IPS-20b (cell line): ENCODE measurements around the gene SND1.

Experiments used
- H3K27ac ChIP-seq: one replicate; pipeline ENCODE4 v1.5.1; 2013; ENCODE audit warnings: low read length
- H3K27me3 ChIP-seq: 2 replicates; pipeline ENCODE4 v1.6.1; 2013; ENCODE audit warnings: mild to moderate bottlenecking, low read length, inconsistent platforms; ENCODE audit not compliant: insufficient read depth
- H3K36me3 ChIP-seq: 2 replicates; pipeline ENCODE4 v1.6.1; 2013; ENCODE audit warnings: low read depth, mild to moderate bottlenecking, inconsistent platforms, low read length, moderate library complexity; ENCODE audit not compliant: insufficient read depth
- H3K4me1 ChIP-seq: 2 replicates; pipeline ENCODE4 v1.6.1; 2013; ENCODE audit warnings: mild to moderate bottlenecking, control low read depth, inconsistent platforms, low read length, moderate library complexity; ENCODE audit not compliant: insufficient read depth
- H3K4me3 ChIP-seq: 2 replicates; pipeline ENCODE4 v1.5.1; 2013; ENCODE audit warnings: mild to moderate bottlenecking, low read length, inconsistent platforms
- H3K9ac ChIP-seq: 2 replicates; pipeline ENCODE4 v1.6.1; 2013; ENCODE audit warnings: low read depth, mild to moderate bottlenecking, inconsistent platforms, low read length, moderate library complexity
- H3K9me3 ChIP-seq: 2 replicates; pipeline ENCODE4 v1.6.1; 2013; ENCODE audit warnings: mild to moderate bottlenecking, low read depth, low read length, inconsistent platforms; ENCODE audit not compliant: insufficient read depth

The SND1 gene

DNA sequence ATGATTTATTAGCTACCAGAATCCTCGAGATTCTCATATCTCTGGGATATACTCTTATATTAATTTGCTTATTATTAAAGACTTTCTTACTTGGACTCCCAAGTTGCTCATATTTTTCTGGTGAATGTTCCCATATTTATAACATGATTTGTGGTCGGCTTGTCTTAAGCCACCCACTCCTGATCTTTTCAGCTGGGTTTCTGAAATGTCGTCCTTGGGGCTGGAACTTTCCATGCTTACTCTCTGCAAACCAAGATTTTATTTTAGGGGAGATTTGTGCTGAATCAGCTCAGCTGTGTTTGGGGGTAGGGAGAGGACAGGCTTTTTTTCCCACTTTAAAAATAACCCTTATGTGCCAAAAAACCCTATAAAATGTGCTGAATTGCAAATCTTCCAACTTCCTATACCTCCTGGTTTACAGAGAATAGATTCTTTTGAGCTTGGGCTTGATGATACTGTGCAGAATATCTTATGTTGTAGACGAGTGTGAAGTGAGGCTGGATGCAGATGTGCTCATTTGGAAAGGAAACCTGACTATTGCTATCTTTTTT is 162.1 kb downstream of the SND1 start:
- no peak overlapping the region for H3K27ac ChIP-seq
- peaks cover 7% of the 10 kb centered on the region; the same call in 1 of the 2 replicates for H3K36me3 ChIP-seq
- no peaks in the 10 kb centered on the region for H3K27me3 ChIP-seq
- no peak overlapping the region for H3K4me3 ChIP-seq
- H3K4me1 ChIP-seq: peaks cover 42% of the 10 kb centered on the region
- H3K9me3 ChIP-seq: no peaks in the 10 kb centered on the region
- H3K9ac ChIP-seq: no peak overlapping the region

DNA sequence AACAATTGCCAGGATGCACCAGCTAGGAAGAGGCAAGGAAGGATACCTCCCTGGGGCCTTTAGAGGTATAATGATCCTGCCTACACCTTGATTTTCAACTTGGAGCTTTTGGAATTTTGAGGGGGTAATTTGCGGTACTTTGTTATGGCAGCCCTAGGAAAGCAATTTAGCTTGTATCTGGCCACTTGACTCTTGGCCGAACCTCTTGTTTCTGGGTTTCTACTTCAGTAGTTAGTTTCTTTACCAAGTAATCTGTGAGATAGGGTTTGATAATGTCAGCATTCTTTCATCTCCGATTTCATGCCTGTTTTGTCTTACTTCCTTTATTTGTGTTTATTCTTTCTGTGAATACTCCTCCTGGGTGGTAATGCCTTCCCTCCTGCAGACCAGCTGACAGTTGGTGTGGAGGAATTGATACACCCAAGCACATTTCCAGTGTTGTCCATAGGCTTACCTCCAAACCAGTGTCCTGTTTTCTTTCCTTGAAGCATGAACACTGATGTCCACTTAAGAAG is 163.7 kb downstream of the SND1 start:
- H3K36me3 ChIP-seq: no peaks in the 10 kb centered on the region
- H3K9ac ChIP-seq: no peak overlapping the region
- H3K27ac ChIP-seq: no peak overlapping the region
- no peak overlapping the region for H3K4me3 ChIP-seq
- H3K27me3 ChIP-seq: no peaks in the 10 kb centered on the region
- no peaks in the 10 kb centered on the region for H3K9me3 ChIP-seq
- peaks cover 43% of the 10 kb centered on the region for H3K4me1 ChIP-seq

DNA sequence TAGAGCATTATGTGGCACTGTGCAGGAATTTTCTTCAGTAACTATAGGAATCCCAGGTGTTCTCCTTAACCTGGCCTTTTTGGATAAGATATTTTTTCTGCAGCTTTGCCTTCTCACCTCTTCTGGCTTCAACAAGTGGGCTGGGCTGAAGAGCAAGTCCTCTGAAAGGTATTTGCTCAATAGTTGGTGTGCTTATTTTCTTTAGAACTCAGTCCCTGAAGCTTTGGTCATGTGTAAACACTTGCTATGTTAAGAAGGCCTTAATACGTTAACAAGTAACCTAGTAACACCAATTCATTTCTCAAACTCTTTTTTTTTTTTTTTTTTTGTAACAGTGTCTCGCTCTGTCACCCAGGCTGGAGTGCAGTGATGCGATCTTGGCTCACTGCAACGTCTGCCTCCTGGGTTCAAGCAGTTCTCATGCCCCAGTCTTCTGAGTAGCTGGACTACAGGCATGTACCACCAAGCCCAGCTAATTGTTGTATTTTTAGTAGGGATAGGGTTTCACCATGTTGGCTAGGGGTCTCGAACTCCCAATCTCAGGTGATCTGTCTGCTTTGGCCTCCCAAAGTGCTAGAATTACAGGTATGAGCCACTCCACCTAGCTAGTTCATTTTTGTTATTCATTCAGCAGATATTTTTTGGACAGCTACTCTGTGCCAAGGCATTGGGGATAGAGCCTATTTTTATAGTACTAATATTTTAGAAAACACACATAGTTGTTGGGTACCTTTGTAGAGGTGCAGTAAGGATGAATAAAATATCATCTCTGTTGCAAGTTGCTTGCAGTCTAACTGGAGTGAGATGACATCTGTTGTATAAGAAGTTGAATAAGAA is 164.6 kb downstream of the SND1 start:
- Histone ChIP-seq H3K27me3 (no peaks in the 10 kb centered on the region), H3K9ac (no peak overlapping the region), H3K36me3 (no peaks in the 10 kb centered on the region), H3K27ac (no peak overlapping the region), H3K9me3 (no peaks in the 10 kb centered on the region), H3K4me3 (no peak overlapping the region), H3K4me1 (peaks cover 44% of the 10 kb centered on the region)

DNA sequence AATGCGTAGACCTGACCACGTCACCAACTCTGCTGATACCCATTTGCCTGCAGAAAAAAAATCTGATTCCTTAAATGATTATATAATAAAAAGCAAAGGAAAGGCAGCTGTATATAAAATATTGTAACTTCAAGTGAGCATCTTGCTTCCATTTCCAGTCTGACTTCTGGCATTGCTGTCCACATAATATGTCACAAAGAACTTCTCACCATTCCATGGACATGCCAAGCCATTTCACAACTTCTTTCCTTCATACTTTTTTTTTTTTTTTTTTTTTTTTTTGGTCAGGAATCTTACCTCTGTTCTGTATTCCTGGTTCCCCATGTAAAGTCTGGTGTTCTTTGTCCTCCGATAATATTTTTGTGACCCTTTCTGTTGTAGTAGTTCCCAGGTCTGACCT is 165.5 kb downstream of the SND1 start:
- no peaks in the 10 kb centered on the region for H3K9me3 ChIP-seq
- H3K4me3 ChIP-seq: no peak overlapping the region
- no peaks in the 10 kb centered on the region for H3K27me3 ChIP-seq
- no peak overlapping the region for H3K9ac ChIP-seq
- no peak overlapping the region for H3K27ac ChIP-seq
- H3K36me3 ChIP-seq: no peaks in the 10 kb centered on the region
- peaks cover 40% of the 10 kb centered on the region for H3K4me1 ChIP-seq

DNA sequence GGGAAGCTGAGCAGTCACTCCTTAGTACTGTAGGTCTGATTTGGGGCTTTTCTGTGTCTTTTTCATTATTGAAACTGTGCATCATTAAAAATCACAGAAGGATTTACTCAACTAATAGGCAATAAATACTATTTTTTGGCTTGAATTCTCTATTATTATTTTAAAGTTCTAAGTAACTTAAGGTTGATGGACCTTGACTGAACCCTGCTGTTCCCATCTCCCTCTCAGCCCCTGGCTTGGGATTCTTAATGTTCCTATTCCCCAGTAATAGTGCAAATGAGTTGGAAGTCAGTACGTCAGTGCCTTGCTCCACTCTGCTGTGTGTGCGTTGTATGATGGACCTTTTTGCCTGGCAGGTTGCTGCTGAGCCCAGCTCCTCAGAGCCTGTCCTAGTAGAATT is 166.3 kb downstream of the SND1 start:
- H3K4me1 ChIP-seq: peaks cover 39% of the 10 kb centered on the region
- no peak overlapping the region for H3K27ac ChIP-seq
- H3K36me3 ChIP-seq: no peaks in the 10 kb centered on the region
- no peak overlapping the region for H3K4me3 ChIP-seq
- H3K9ac ChIP-seq: no peak overlapping the region
- no peaks in the 10 kb centered on the region for H3K27me3 ChIP-seq
- no peaks in the 10 kb centered on the region for H3K9me3 ChIP-seq

DNA sequence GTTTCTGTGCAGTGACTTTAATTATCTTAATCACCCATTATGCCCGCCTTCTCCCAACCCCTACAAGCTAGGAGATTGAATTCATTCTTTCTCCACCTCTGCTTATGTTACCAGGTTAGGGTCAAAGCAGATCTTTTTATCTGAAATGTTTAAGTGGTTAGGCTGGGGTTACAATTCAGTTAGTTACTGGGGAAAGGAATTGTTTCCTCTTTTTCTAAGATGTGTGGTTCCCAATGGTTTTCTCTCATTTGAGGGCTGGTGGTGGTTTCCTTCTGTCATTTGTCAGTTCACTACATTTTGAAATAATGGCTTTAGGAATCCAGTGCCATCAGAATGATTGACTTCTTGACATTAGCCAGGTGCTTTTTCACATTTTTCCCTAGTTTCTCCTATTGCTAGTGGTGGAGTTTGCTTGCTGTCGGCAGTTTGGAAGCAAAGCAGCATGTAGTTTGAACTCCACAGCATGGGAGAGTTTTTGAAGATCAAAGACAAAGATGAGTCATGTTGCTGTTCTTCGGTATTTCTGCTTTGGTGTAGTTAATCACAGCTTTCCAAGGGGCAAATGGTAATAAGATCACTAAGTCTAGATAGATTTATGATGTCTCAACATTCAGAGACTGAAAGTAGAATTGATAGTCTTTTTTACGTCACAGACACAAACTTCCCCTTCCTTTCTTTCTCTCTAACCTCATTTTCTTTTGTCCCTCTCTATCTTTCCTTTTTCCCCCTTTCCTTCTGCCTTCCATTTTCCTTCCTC is 168.2 kb downstream of the SND1 start:
- H3K4me3 ChIP-seq: no peak overlapping the region
- H3K27me3 ChIP-seq: no peaks in the 10 kb centered on the region
- H3K9ac ChIP-seq: no peak overlapping the region
- no peak overlapping the region for H3K27ac ChIP-seq
- no peaks in the 10 kb centered on the region for H3K36me3 ChIP-seq
- peaks cover 34% of the 10 kb centered on the region for H3K4me1 ChIP-seq
- H3K9me3 ChIP-seq: no peaks in the 10 kb centered on the region

DNA sequence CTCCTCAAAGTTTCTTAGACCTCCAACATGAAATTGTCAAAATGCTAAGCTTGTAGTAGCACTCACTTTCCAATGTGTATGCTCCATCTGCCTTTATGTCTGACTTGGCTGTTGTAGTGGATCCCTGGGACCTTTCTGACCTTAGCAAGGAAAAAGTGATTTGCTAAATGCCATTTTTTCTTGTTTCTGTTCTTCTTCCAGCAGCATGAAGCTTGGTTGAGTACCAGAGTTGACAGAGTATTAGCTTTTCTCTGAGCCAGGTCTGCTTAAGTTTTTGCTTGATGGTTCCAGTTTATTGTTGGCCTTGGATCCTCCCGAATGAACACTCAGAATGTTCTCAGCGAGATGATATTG is 168.7 kb downstream of the SND1 start:
- Histone ChIP-seq H3K27ac (no peak overlapping the region), H3K4me3 (no peak overlapping the region), H3K36me3 (no peaks in the 10 kb centered on the region), H3K27me3 (no peaks in the 10 kb centered on the region), H3K9me3 (no peaks in the 10 kb centered on the region), H3K4me1 (peaks cover 32% of the 10 kb centered on the region), H3K9ac (no peak overlapping the region)

DNA sequence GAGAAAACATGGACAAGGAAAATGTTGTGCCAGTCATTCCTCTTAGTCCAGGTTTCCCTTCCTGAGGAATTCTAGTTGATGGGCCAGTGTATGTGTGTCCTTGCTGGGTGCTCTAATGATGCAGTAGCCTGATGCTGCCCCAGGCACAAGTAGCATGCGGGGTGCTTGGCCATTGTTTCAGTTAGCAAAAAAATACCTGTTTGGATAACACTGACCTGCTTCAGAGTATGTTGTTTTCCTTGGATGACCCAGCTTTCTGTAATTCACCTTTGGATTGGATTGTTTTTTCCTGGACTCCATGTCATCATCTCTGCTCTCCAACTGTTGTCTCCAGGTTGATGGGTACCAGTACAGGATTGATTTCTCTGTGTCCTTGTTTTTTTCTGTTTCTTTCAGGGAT is 169.2 kb downstream of the SND1 start:
- Histone ChIP-seq H3K36me3 (no peaks in the 10 kb centered on the region), H3K27ac (no peak overlapping the region), H3K9ac (no peak overlapping the region), H3K4me1 (peaks cover 28% of the 10 kb centered on the region), H3K27me3 (no peaks in the 10 kb centered on the region), H3K9me3 (no peaks in the 10 kb centered on the region), H3K4me3 (no peak overlapping the region)

DNA sequence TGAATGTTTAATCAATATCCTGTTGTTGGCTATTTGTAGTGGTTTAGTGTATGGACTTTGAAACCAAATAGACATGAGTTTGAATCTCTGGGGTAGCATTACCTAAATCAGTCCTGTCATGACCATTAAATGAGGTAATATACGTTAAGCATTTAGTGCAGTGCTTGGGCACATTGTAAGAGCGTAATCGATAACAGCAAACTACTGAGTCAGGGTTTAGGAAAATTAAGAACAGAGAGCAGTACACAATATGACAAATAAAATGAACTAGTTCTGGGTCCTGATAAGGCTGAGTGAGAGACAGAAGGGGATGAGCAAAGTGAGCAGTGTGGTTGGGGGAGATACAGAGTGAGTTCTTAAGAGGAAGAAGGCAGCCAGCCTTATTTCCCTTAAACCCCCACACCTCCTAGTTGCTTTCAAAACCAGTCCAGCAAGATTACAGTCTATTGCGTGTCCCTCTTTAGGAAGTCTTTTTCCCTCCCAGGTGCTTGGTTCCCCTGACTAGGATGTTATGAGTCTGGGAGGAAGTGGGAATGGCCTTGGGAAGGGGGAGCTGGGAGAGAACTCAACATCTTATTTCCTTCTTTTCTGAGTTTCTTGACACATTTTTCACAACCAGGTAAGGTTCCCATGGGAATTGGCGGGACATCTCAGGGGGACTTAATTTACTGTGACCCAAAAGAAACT is 171.0 kb downstream of the SND1 start:
- Histone ChIP-seq H3K9me3 (no peaks in the 10 kb centered on the region), H3K27me3 (no peaks in the 10 kb centered on the region), H3K4me3 (no peak overlapping the region; the same call in 1 of the 2 replicates), H3K27ac (no peak overlapping the region), H3K4me1 (peaks cover 25% of the 10 kb centered on the region), H3K9ac (no peak overlapping the region), H3K36me3 (no peaks in the 10 kb centered on the region)

DNA sequence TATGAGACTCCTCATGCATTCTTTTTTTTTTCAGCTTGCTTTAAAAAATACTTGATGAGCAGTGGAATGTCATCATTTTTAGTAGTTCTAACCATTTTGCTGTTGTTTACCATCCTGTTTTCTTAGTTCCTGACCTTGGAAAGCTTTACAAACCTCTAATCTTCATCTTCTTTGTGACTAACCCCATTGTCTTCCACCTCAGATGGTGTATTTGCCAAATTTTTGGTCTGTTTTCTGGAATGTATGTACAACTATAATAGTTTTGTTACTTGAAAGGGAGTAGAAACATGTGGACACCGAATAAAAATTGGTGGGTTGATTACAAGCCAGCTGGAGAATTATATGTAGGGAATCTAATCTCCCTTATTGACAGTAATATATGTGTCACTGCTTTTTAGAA is 172.7 kb downstream of the SND1 start:
- H3K4me1 ChIP-seq: peaks cover 30% of the 10 kb centered on the region
- H3K9ac ChIP-seq: no peak overlapping the region
- H3K27ac ChIP-seq: no peak overlapping the region
- no peaks in the 10 kb centered on the region for H3K27me3 ChIP-seq
- no peak overlapping the region for H3K4me3 ChIP-seq
- H3K36me3 ChIP-seq: no peaks in the 10 kb centered on the region
- H3K9me3 ChIP-seq: no peaks in the 10 kb centered on the region

DNA sequence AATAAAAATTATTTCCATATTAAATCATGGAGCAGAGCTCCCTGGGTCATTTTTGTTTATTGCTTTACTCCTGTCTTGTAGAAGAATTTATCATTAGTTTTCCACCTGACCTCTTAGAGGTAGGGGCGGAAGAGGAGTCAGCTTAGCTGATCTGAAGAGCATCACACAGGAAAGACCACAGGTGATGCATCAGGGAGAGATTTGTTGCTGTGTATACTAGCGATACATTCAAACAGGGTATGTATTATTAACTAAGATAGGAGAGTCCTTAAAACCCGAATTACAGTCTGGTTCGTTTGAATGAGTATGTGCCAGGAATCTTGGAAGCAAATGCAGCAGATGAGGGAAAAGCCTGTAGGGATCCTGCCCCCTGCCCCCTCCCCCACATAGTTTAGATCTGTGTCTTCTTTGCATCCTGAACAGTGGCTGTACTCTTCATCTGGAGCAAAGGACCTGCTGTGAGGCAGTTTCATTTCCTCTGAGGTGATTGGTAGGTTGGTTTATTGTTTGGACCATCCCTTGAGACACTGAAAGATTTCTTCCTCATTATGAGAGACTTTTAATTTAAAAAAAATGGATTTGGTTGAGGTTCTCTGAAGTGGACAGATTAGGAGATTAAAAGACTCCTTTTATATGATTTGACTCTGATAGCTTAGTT is 177.0 kb downstream of the SND1 start:
- no peaks in the 10 kb centered on the region for H3K27me3 ChIP-seq
- peaks cover 5% of the 10 kb centered on the region; the same call in 1 of the 2 replicates for H3K4me1 ChIP-seq
- H3K9me3 ChIP-seq: no peaks in the 10 kb centered on the region
- H3K9ac ChIP-seq: no peak overlapping the region
- no peak overlapping the region for H3K4me3 ChIP-seq
- H3K27ac ChIP-seq: no peak overlapping the region
- no peaks in the 10 kb centered on the region for H3K36me3 ChIP-seq
